Measurements from ENCODE around the gene GAGE2A. TPM values are rescaled to one million over a fixed set of nuclear protein-coding genes. Genes with fewer than 3 reads are reported as not detected.
"Not testable (repeated sequence)": the region's sequence is repeated elsewhere in the genome, so short reads cannot be mapped to it uniquely, and the experiment has no call there.

Gene GAGE2A
- total RNA-seq (2014; rRNA removed; shearing (Covaris generic)) (not detected in 2 replicates), polyA plus RNA-seq (2016; fragmentation: Nextera tagmentation; extraction: Ambion mirVana) (0.63 TPM in 1 of 2 replicates, not detected in the other)
- long read RNA-seq = 0 reads

GRCh38 chrX:49589196-49589595 lies at the start of gene GAGE2A:
TSS of gene GAGE2A (plus strand) at chrX:49589496. CDS start at chrX:49590651, 1,155 bp downstream.
- H3K4me2 ChIP-seq; H4K20me1 ChIP-seq (replicated peaks; ENCODE audit: insufficient read depth); H2AFZ ChIP-seq; H3K4me3 ChIP-seq; H3K27me3 ChIP-seq (ENCODE audit: insufficient read depth); H3K4me1 Mint-ChIP-seq; H3K9me2 ChIP-seq (ENCODE audit: insufficient read depth); H3K4me3 Mint-ChIP-seq; H3K36me3 ChIP-seq (ENCODE audit: insufficient read depth); H3K4me1 ChIP-seq (ENCODE audit: insufficient read depth); ATAC-seq; H3K27ac Mint-ChIP-seq; DNase-seq (ENCODE audit: low spot score); H3K36me3 Mint-ChIP-seq (ENCODE audit: low read depth); H3K9me3 Mint-ChIP-seq; H3K27ac ChIP-seq (ENCODE audit: low read depth); H3K27me3 Mint-ChIP-seq (ENCODE audit: insufficient read depth, low read depth, poor library complexity); H3K79me2 ChIP-seq (replicated peaks; ENCODE audit: insufficient read depth); H3F3A ChIP-seq (replicated peaks; ENCODE audit: low read depth): not testable (repeated sequence)

- not testable (repeated sequence) for H3K4me1 ChIP-seq (ENCODE audit: insufficient read depth); H3K4me1 Mint-ChIP-seq; H3K36me3 ChIP-seq (ENCODE audit: insufficient read depth); H3F3A ChIP-seq (replicated peaks; ENCODE audit: low read depth); ATAC-seq; H2AFZ ChIP-seq; H3K9me3 Mint-ChIP-seq; H3K27ac ChIP-seq (ENCODE audit: low read depth); H3K79me2 ChIP-seq (replicated peaks; ENCODE audit: insufficient read depth); H4K20me1 ChIP-seq (replicated peaks; ENCODE audit: insufficient read depth); H3K36me3 Mint-ChIP-seq (ENCODE audit: low read depth); DNase-seq (ENCODE audit: low spot score); H3K9me2 ChIP-seq (ENCODE audit: insufficient read depth); H3K27me3 Mint-ChIP-seq (ENCODE audit: insufficient read depth, low read depth, poor library complexity); H3K4me2 ChIP-seq; H3K27ac Mint-ChIP-seq; H3K4me3 Mint-ChIP-seq; H3K4me3 ChIP-seq; H3K27me3 ChIP-seq (ENCODE audit: insufficient read depth)
Measured at GRCh38 chrX:49541433-49541832, 47.9 kb upstream of the GAGE2A start, which contains the start of gene GAGE12D. TSS of gene GAGE12D (plus strand) at chrX:49541733. CDS start at chrX:49542888, 1,155 bp downstream.

DNA sequence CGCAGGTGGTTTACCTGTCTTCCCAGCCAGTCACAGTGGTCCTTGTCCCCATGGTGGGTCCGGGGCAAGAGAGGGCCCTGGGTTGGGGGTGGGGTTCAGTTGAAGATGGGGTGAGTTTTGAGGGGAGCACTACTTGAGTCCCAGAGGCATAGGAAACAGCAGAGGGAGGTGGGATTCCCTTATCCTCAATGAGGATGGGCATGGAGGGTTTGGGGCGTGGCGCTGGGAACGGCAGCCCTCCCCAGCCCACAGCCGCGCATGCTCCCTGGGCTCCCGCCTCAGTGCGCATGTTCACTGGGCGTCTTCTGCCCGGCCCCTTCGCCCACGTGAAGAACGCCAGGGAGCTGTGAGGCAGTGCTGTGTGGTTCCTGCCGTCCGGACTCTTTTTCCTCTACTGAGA lies 38.3 kb upstream of the GAGE2A start, which contains the start of gene GAGE12E:
GAGE12E (plus strand) TSS at position 301 of the 400 bp plus-strand sequence. CDS start 1,155 bp downstream, outside the sequence.
- H3K4me3 Mint-ChIP-seq; H3K27me3 Mint-ChIP-seq (ENCODE audit: insufficient read depth, low read depth, poor library complexity); H3K4me1 Mint-ChIP-seq; H3K36me3 Mint-ChIP-seq (ENCODE audit: low read depth); H3F3A ChIP-seq (replicated peaks; ENCODE audit: low read depth); H3K27ac Mint-ChIP-seq; H3K4me3 ChIP-seq; H3K9me3 Mint-ChIP-seq; ATAC-seq; DNase-seq (ENCODE audit: low spot score); H3K4me1 ChIP-seq (ENCODE audit: insufficient read depth); H4K20me1 ChIP-seq (replicated peaks; ENCODE audit: insufficient read depth); H3K27me3 ChIP-seq (ENCODE audit: insufficient read depth); H3K27ac ChIP-seq (ENCODE audit: low read depth); H3K36me3 ChIP-seq (ENCODE audit: insufficient read depth); H2AFZ ChIP-seq; H3K9me2 ChIP-seq (ENCODE audit: insufficient read depth); H3K4me2 ChIP-seq; H3K79me2 ChIP-seq (replicated peaks; ENCODE audit: insufficient read depth): not testable (repeated sequence)

- not testable (repeated sequence) for ATAC-seq; H2AFZ ChIP-seq; H3K27me3 ChIP-seq (ENCODE audit: insufficient read depth); H3K27me3 Mint-ChIP-seq (ENCODE audit: insufficient read depth, low read depth, poor library complexity); H4K20me1 ChIP-seq (replicated peaks; ENCODE audit: insufficient read depth); H3K79me2 ChIP-seq (replicated peaks; ENCODE audit: insufficient read depth); H3K27ac Mint-ChIP-seq; H3K27ac ChIP-seq (ENCODE audit: low read depth); H3K36me3 Mint-ChIP-seq (ENCODE audit: low read depth); H3K9me2 ChIP-seq (ENCODE audit: insufficient read depth); H3K36me3 ChIP-seq (ENCODE audit: insufficient read depth); H3K4me3 ChIP-seq; H3K4me1 ChIP-seq (ENCODE audit: insufficient read depth); H3K4me1 Mint-ChIP-seq; H3F3A ChIP-seq (replicated peaks; ENCODE audit: low read depth); H3K9me3 Mint-ChIP-seq; H3K4me3 Mint-ChIP-seq; H3K4me2 ChIP-seq; DNase-seq (ENCODE audit: low spot score)
Measured at GRCh38 chrX:49560542-49560941, 28.8 kb upstream of the GAGE2A start, which contains the start of gene GAGE12F. TSS of gene GAGE12F (plus strand) at chrX:49560842. CDS start at chrX:49561997, 1,155 bp downstream.

- not testable (repeated sequence) for H3K36me3 ChIP-seq (ENCODE audit: insufficient read depth); H4K20me1 ChIP-seq (replicated peaks; ENCODE audit: insufficient read depth); H3K27me3 Mint-ChIP-seq (ENCODE audit: insufficient read depth, low read depth, poor library complexity); H3K27ac Mint-ChIP-seq; DNase-seq (ENCODE audit: low spot score); H3K79me2 ChIP-seq (replicated peaks; ENCODE audit: insufficient read depth); H3K4me3 ChIP-seq; ATAC-seq; H3K4me1 Mint-ChIP-seq; H3K36me3 Mint-ChIP-seq (ENCODE audit: low read depth); H3K27me3 ChIP-seq (ENCODE audit: insufficient read depth); H2AFZ ChIP-seq; H3K4me2 ChIP-seq; H3K4me1 ChIP-seq (ENCODE audit: insufficient read depth); H3K9me2 ChIP-seq (ENCODE audit: insufficient read depth); H3F3A ChIP-seq (replicated peaks; ENCODE audit: low read depth); H3K27ac ChIP-seq (ENCODE audit: low read depth); H3K4me3 Mint-ChIP-seq; H3K9me3 Mint-ChIP-seq
Measured at GRCh38 chrX:49568728-49569127, 20.6 kb upstream of the GAGE2A start.

- H3K9me3 Mint-ChIP-seq; H3K4me1 ChIP-seq (ENCODE audit: insufficient read depth); H3F3A ChIP-seq (replicated peaks; ENCODE audit: low read depth); H3K9me2 ChIP-seq (ENCODE audit: insufficient read depth); H3K4me3 Mint-ChIP-seq; H4K20me1 ChIP-seq (replicated peaks; ENCODE audit: insufficient read depth); H3K27me3 ChIP-seq (ENCODE audit: insufficient read depth); H3K4me2 ChIP-seq; H3K36me3 ChIP-seq (ENCODE audit: insufficient read depth); DNase-seq (ENCODE audit: low spot score); H3K27ac Mint-ChIP-seq; H3K4me1 Mint-ChIP-seq; H3K4me3 ChIP-seq; H3K36me3 Mint-ChIP-seq (ENCODE audit: low read depth); H2AFZ ChIP-seq; ATAC-seq; H3K27ac ChIP-seq (ENCODE audit: low read depth); H3K27me3 Mint-ChIP-seq (ENCODE audit: insufficient read depth, low read depth, poor library complexity); H3K79me2 ChIP-seq (replicated peaks; ENCODE audit: insufficient read depth): not testable (repeated sequence)
Measured at GRCh38 chrX:49569152-49569551, 20.1 kb upstream of the GAGE2A start.

DNA sequence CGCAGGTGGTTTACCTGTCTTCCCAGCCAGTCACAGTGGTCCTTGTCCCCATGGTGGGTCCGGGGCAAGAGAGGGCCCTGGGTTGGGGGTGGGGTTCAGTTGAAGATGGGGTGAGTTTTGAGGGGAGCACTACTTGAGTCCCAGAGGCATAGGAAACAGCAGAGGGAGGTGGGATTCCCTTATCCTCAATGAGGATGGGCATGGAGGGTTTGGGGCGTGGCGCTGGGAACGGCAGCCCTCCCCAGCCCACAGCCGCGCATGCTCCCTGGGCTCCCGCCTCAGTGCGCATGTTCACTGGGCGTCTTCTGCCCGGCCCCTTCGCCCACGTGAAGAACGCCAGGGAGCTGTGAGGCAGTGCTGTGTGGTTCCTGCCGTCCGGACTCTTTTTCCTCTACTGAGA lies 19.2 kb upstream of the GAGE2A start, which contains the start of gene GAGE12G:
GAGE12G (plus strand) TSS at position 301 of the 400 bp plus-strand sequence. CDS start 1,155 bp downstream, outside the sequence.
- DNase-seq (ENCODE audit: low spot score); H3K27me3 Mint-ChIP-seq (ENCODE audit: insufficient read depth, low read depth, poor library complexity); H3K4me2 ChIP-seq; H3K4me1 ChIP-seq (ENCODE audit: insufficient read depth); H3K36me3 Mint-ChIP-seq (ENCODE audit: low read depth); H3K27ac ChIP-seq (ENCODE audit: low read depth); H3K79me2 ChIP-seq (replicated peaks; ENCODE audit: insufficient read depth); H3K36me3 ChIP-seq (ENCODE audit: insufficient read depth); H3K27me3 ChIP-seq (ENCODE audit: insufficient read depth); ATAC-seq; H4K20me1 ChIP-seq (replicated peaks; ENCODE audit: insufficient read depth); H3K4me3 Mint-ChIP-seq; H3K4me3 ChIP-seq; H3K9me3 Mint-ChIP-seq; H3K9me2 ChIP-seq (ENCODE audit: insufficient read depth); H3K27ac Mint-ChIP-seq; H3F3A ChIP-seq (replicated peaks; ENCODE audit: low read depth); H3K4me1 Mint-ChIP-seq; H2AFZ ChIP-seq: not testable (repeated sequence)

Measured in GM23338 (cell line).